PC-3 (cell line): ENCODE measurements around the gene UMODL1. TPM values are rescaled to one million over a fixed set of nuclear protein-coding genes. Genes with fewer than 3 reads are reported as not detected.

Source experiments
- ATAC-seq: fragments of 200-7000 bp; cut with Tn5 transposase; 2 replicates; pipeline ENCODE4 v1.9.1; 2020; ENCODE audit warnings: mild to moderate bottlenecking, moderate library complexity
- BruUV-seq: library from RNA; stranded (reverse); fragments of 400-500 nt; replicated peaks from 2 replicates; lab custom pipeline; 2021; lab: Mats Ljungman, UMichigan
- CTCF ChIA-PET: fragments of 300-600 bp; sonication (Branson Sonifier 250); formaldehyde crosslinking; loops from one replicate; lab custom pipeline; 2022; ENCODE audit warnings: antibody characterized with exemption; lab: Charles Lee
- POLR2A ChIA-PET: fragments of 300-600 bp; sonication (Branson Sonifier 250); formaldehyde crosslinking; loops from one replicate; lab custom pipeline; 2022; ENCODE audit warnings: antibody characterized with exemption; ENCODE audit not compliant: unreplicated experiment; lab: Charles Lee
- DNase-seq: peaks from one replicate; pipeline ENCODE4 v3.0.0-alpha.2; 2015
- H2AFZ ChIP-seq: fragments of 300-600 bp; sonication (generic); 2 replicates; pipeline ENCODE4 v1.6.0; 2016; ENCODE audit warnings: antibody characterized with exemption, low read length
- H3F3A ChIP-seq: fragments of 300-600 bp; sonication (generic); one replicate; pipeline ENCODE4 v1.6.0; 2017; ENCODE audit warnings: antibody characterized with exemption, low read length, control low read depth, mild to moderate bottlenecking; ENCODE audit not compliant: unreplicated experiment
- H3K27ac ChIP-seq: fragments of 300-600 bp; sonication (generic); 2 replicates; pipeline ENCODE4 v1.5.1; 2016; ENCODE audit warnings: mild to moderate bottlenecking, low read length
- H3K27me3 ChIP-seq: fragments of 300-600 bp; sonication (generic); 2 replicates; pipeline ENCODE4 v1.6.1; 2016; ENCODE audit warnings: low read length, mixed read lengths
- H3K36me3 ChIP-seq: fragments of 300-600 bp; sonication (generic); 2 replicates; pipeline ENCODE4 v1.6.1; 2016; ENCODE audit warnings: low read depth, mixed run types, low read length, mixed read lengths
- H3K4me1 ChIP-seq: fragments of 300-600 bp; sonication (generic); 2 replicates; pipeline ENCODE4 v1.5.1; 2016; ENCODE audit warnings: low read length; ENCODE audit not compliant: insufficient read depth
- H3K4me2 ChIP-seq: fragments of 300-600 bp; sonication (generic); 2 replicates; pipeline ENCODE4 v1.6.0; 2016; ENCODE audit warnings: low read length
- H3K4me3 ChIP-seq: fragments of 300-600 bp; sonication (generic); 2 replicates; pipeline ENCODE4 v1.5.1; 2016; ENCODE audit warnings: mild to moderate bottlenecking, low read length, mixed read lengths
- H3K79me2 ChIP-seq: fragments of 300-600 bp; sonication (generic); 2 replicates; pipeline ENCODE4 v1.6.1; 2017; ENCODE audit warnings: low read length, mixed read lengths
- H3K9ac ChIP-seq: fragments of 300-600 bp; sonication (generic); 2 replicates; pipeline ENCODE4 v1.6.0; 2016; ENCODE audit warnings: mild to moderate bottlenecking, low read length
- H3K9me2 ChIP-seq: fragments of 300-600 bp; sonication (generic); replicated peaks from 2 replicates; pipeline ENCODE4 v1.6.1; 2016; ENCODE audit warnings: mixed run types, low read length, mixed read lengths
- H3K9me3 ChIP-seq: fragments of 300-600 bp; sonication (generic); 2 replicates; pipeline ENCODE4 v1.6.1; 2016; ENCODE audit warnings: low read length, mixed read lengths
- H4K20me1 ChIP-seq: fragments of 300-600 bp; sonication (generic); 2 replicates; pipeline ENCODE4 v1.6.1; 2016; ENCODE audit warnings: low read length, mixed read lengths
- EZH2 ChIP-seq: fragments of 300-600 bp; sonication (generic); IDR thresholded peaks from one replicate; pipeline ENCODE4 v1.6.1; 2017; ENCODE audit warnings: antibody characterized with exemption, mild to moderate bottlenecking, low read length; ENCODE audit not compliant: unreplicated experiment
- EZH2phosphoT487 ChIP-seq: fragments of 300-600 bp; sonication (generic); IDR thresholded peaks from 2 replicates; pipeline ENCODE4 v1.6.1; 2018; ENCODE audit warnings: mild to moderate bottlenecking, antibody characterized with exemption, low read length, borderline replicate concordance
- intact Hi-C: fragments of 100-400 bp; cut with micrococcal nuclease; formaldehyde crosslinking; loops from 2 replicates; pipeline ENCODE4 v1.9.0; 2023
- total RNA-seq: library from RNA; depleted of rRNA; stranded (reverse); fragments of >200 nt; gene quantifications from 2 replicates; pipeline ENCODE4 v1.2.3, GENCODE V29; 2014
- TF ChIP-seq, protein P1 (sequence below): fragments of 300-600 bp; sonication (generic); conservative IDR thresholded peaks from 2 replicates; pipeline ENCODE4 v1.5.1; 2017; ENCODE audit warnings: antibody characterized with exemption, low read depth, mild to moderate bottlenecking, low read length

UMODL1 gene
- total RNA-seq, 1 experiment from 2014 or later = not detected

DNA sequence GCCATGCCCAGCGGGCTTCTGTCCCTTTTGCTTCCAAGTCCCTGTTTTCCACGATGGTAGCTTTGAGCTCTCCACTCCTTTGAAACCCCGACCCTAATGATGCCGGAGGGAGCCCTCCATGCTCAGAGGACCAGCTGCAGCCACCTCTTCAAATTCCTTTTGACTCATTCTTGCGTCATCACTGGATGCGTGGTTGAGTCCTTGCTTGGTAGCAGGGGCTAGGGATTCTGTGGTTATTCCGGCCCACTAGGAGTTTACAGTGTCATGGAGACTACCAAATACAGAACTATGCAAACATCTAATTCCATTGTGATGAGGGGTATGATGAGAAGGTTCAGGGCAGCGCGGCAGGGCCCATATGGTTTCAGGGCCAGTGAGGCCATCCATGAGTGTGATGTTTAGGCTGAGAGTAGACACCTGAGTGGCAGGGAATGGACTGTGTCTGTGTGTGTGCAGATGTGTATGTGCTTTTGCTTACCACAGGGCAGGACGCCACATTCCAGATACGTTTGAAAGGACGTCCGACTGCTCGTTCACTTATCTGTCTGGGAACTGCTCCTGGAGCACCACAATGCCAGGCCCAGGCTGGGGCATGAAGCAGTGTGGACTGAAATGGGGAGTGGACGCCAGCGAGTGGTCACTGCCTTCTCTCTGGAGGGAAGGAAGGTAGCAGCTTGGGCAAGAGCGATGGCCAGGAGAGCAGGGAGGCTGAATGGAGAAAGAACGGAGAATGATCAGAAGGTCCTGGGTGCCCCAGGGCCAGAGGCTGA is 30.5 kb upstream of the UMODL1 start:
- no peaks in the 10 kb centered on the region for H3K27me3 ChIP-seq
- DNase-seq (peak; percentile 99), ATAC-seq (peak; percentile 97)
- H3F3A ChIP-seq = no peaks in the 10 kb centered on the region
- 0 out of 2 replicates have a peak overlapping the region, but pooled peaks have one; percentile 10 for H2AFZ ChIP-seq
- H3K27ac ChIP-seq = peak overlapping the region; percentile 85
- intact Hi-C loops = no loop called here
- H4K20me1 ChIP-seq = no peaks in the 10 kb centered on the region
- H3K9me2 ChIP-seq = no peaks in the 10 kb centered on the region
- no TSS peak for BruUV-seq
- TF ChIP-seq EZH2phosphoT487 (no peak), EZH2 (no peak)
- TF ChIP-seq, protein P1, sequence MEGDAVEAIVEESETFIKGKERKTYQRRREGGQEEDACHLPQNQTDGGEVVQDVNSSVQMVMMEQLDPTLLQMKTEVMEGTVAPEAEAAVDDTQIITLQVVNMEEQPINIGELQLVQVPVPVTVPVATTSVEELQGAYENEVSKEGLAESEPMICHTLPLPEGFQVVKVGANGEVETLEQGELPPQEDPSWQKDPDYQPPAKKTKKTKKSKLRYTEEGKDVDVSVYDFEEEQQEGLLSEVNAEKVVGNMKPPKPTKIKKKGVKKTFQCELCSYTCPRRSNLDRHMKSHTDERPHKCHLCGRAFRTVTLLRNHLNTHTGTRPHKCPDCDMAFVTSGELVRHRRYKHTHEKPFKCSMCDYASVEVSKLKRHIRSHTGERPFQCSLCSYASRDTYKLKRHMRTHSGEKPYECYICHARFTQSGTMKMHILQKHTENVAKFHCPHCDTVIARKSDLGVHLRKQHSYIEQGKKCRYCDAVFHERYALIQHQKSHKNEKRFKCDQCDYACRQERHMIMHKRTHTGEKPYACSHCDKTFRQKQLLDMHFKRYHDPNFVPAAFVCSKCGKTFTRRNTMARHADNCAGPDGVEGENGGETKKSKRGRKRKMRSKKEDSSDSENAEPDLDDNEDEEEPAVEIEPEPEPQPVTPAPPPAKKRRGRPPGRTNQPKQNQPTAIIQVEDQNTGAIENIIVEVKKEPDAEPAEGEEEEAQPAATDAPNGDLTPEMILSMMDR = no peak
- no peaks in the 10 kb centered on the region for H3K79me2 ChIP-seq
- H3K4me3 ChIP-seq = no peak overlapping the region
- H3K36me3 ChIP-seq = no peaks in the 10 kb centered on the region
- H3K9ac ChIP-seq = peak overlapping the region; percentile 56
- H3K9me3 ChIP-seq = no peaks in the 10 kb centered on the region
- ChIA-PET POLR2A (interaction anchor here (0.6 to 0.7 kb wide), 2 partner anchors 57 to 136 kb away, joined by 4 to 14 read pairs; no protein-coding TSS in a partner anchor), CTCF (no interaction called here)
- H3K4me1 ChIP-seq = peaks cover 31% of the 10 kb centered on the region
- peak overlapping the region; percentile 53 for H3K4me2 ChIP-seq

DNA sequence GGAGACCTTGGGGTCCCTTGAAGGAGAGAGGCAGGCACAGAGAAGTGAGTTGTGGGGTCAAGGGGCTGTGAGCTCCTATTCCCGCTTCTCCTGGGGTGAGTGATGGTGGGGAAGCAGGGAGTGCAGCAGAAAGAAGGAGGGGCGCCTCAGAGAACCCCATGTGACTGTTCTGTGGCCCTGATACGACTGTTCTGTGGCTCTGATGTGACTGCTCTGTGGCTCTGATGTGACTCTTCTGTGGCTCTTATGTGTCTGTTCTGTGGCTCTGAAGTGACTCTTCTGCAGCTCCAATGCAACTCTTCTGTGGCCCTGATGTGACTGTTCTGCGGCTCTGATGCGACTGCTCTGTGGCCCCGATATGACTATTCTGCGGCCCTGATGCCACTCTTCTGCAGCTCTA is 29.9 kb upstream of the UMODL1 start:
- H3K9me3 ChIP-seq = no peaks in the 10 kb centered on the region
- TF ChIP-seq, protein P1 = no peak
- TF ChIP-seq EZH2 = no peak
- no peak for TF ChIP-seq EZH2phosphoT487
- H3K4me3 ChIP-seq = no peak overlapping the region
- H3K4me1 ChIP-seq = peaks cover 31% of the 10 kb centered on the region
- ATAC-seq (no peak), DNase-seq (no peak)
- H3K9ac ChIP-seq = peak overlapping the region; percentile 56
- H3K79me2 ChIP-seq = no peaks in the 10 kb centered on the region
- intact Hi-C loops = no loop called here
- CTCF ChIA-PET = no interaction called here
- no peaks in the 10 kb centered on the region for H3F3A ChIP-seq
- POLR2A ChIA-PET = interaction anchor here (0.6 kb wide), 1 partner anchor 136 kb away, joined by 14 read pairs; no protein-coding TSS in a partner anchor
- peak overlapping the region; percentile 53 for H3K4me2 ChIP-seq
- H2AFZ ChIP-seq = no peak overlapping the region
- no peaks in the 10 kb centered on the region for H3K36me3 ChIP-seq
- H3K27me3 ChIP-seq = no peaks in the 10 kb centered on the region
- no peaks in the 10 kb centered on the region for H4K20me1 ChIP-seq
- no TSS peak for BruUV-seq
- H3K27ac ChIP-seq = peak overlapping the region; percentile 85
- no peaks in the 10 kb centered on the region for H3K9me2 ChIP-seq

DNA sequence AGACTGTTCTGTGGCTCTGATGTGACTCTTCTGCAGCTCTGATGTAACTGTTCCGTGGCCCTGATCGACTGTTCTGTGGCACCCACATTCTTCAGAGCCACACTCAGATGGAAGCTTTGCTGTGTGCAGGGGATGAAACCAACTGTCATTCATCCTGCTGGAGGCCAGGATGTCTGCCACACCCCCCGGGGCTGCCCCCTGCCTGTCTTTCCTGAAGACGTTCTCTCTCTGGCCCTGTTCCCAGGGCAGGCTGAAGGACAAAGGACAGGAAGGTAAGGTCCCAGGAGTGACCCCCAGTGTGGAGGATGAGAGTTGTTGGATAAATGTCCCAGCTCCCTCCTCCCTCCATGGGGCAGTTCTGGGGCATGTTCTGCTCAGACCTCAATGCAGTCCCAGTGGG is 29.4 kb upstream of the UMODL1 start:
- no TSS peak for BruUV-seq
- TF ChIP-seq EZH2 (no peak), EZH2phosphoT487 (no peak)
- TF ChIP-seq, protein P1 = no peak
- Histone ChIP-seq H4K20me1 (no peaks in the 10 kb centered on the region), H3F3A (no peaks in the 10 kb centered on the region), H3K4me1 (peaks cover 31% of the 10 kb centered on the region), H2AFZ (no peak overlapping the region), H3K79me2 (no peaks in the 10 kb centered on the region), H3K27me3 (no peaks in the 10 kb centered on the region), H3K36me3 (no peaks in the 10 kb centered on the region), H3K27ac (no peak overlapping the region), H3K9me2 (no peaks in the 10 kb centered on the region), H3K9ac (no peak overlapping the region), H3K4me2 (no peak overlapping the region), H3K4me3 (no peak overlapping the region), H3K9me3 (no peaks in the 10 kb centered on the region)
- ATAC-seq = no peak
- ChIA-PET POLR2A (no interaction called here), CTCF (no interaction called here)
- intact Hi-C loops = no loop called here
- DNase-seq = no peak
